Adrenal gland (tissue), 5 donors: ENCODE measurements around the gene CPPED1.

Experiments used
- POLR2A ChIP-seq, 2 donors: fragments of 450-650 bp; IDR thresholded peaks; one replicate each; pipeline ENCODE4 v1.6.1; 2017; ENCODE audit warnings: antibody characterized with exemption in 2 of 2, mild to moderate bottlenecking in 2 of 2, moderate library complexity in 1 of 2
- TF ChIP-seq, protein P1 (sequence below), 6 experiments: fragments of 450-650 bp in 4 of 6; fragments of 200-600 bp in 2 of 6; sonication (generic) in 1 of 6; IDR thresholded peaks; 1 replicate in 5 of 6; 2 replicates in 1 of 6; pipeline versions ENCODE4 v1.5.1 to v1.8.0; 2016 to 2021; ENCODE audit warnings: antibody characterized with exemption in 6 of 6, mild to moderate bottlenecking in 2 of 6, moderate library complexity in 1 of 6
- donor health status: DM: no; HTN: no; CAD: no.

DNA sequence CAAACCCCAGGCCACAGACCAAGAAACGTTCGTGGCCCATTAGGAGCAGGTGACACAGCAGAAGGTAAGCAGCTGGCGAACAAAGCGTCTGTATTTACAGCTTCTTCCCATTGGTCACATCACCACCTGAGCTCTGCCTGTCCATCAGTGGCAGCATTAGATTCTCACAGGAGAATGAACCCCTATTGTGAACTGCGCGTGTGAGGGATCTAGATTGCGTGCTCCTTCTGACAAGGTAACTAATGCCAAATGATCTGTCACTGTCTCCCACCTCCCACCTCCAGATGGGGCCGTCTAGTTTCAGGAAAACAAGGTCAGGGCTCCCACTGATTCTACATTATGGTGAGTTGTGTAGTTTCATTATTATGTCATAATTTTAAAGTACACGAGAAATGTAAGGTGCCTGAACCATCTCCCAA lies 186.3 kb downstream of the CPPED1 start:
- TF ChIP-seq, protein P1, sequence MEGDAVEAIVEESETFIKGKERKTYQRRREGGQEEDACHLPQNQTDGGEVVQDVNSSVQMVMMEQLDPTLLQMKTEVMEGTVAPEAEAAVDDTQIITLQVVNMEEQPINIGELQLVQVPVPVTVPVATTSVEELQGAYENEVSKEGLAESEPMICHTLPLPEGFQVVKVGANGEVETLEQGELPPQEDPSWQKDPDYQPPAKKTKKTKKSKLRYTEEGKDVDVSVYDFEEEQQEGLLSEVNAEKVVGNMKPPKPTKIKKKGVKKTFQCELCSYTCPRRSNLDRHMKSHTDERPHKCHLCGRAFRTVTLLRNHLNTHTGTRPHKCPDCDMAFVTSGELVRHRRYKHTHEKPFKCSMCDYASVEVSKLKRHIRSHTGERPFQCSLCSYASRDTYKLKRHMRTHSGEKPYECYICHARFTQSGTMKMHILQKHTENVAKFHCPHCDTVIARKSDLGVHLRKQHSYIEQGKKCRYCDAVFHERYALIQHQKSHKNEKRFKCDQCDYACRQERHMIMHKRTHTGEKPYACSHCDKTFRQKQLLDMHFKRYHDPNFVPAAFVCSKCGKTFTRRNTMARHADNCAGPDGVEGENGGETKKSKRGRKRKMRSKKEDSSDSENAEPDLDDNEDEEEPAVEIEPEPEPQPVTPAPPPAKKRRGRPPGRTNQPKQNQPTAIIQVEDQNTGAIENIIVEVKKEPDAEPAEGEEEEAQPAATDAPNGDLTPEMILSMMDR (IDR thresholded peaks at IDR 0.05): no peak
- no peak for TF ChIP-seq POLR2A (IDR thresholded peaks at IDR 0.05)
